Neural cell (in vitro differentiated cells): Measurements from ENCODE around the gene NOP10. TPM values are rescaled to one million over a fixed set of nuclear protein-coding genes. Genes with fewer than 3 reads are reported as not detected.

Experiments used
- H2AFZ ChIP-seq: fragments of 200-600, 300-800 bp; sonication (generic), shearing (Covaris generic); 2 replicates; pipeline ENCODE4 v1.6.0; 2014; ENCODE audit warnings: low read depth, mild to moderate bottlenecking, antibody characterized with exemption, low read length, moderate library complexity
- H3F3A ChIP-seq: fragments of 200-600 bp; shearing (Covaris generic); 2 replicates; pipeline ENCODE4 v1.6.1; 2016; ENCODE audit warnings: mild to moderate bottlenecking, moderate library complexity, mixed read lengths, antibody characterized with exemption, low read length; ENCODE audit not compliant: insufficient read depth, poor library complexity, severe bottlenecking
- H3K27ac ChIP-seq: fragments of 200-600, 300-800 bp; sonication (generic), shearing (Covaris generic); 2 replicates; pipeline ENCODE4 v1.5.1; 2014; ENCODE audit warnings: mild to moderate bottlenecking, low read length, moderate library complexity
- H3K27me3 ChIP-seq: fragments of 300-800, 200-600 bp; sonication (generic), shearing (Covaris generic); 2 replicates; pipeline ENCODE4 v1.6.0; 2014; ENCODE audit warnings: mild to moderate bottlenecking, low read depth, low read length, moderate library complexity; ENCODE audit not compliant: insufficient read depth
- H3K36me3 ChIP-seq: fragments of 300-800, 200-600 bp; sonication (generic), shearing (Covaris generic); 2 replicates; pipeline ENCODE4 v1.5.1; 2014; ENCODE audit warnings: mild to moderate bottlenecking, antibody characterized with exemption, low read length, moderate library complexity; ENCODE audit not compliant: insufficient read depth
- H3K4me2 ChIP-seq: fragments of 300-800, 200-600 bp; sonication (generic), shearing (Covaris generic); 2 replicates; pipeline ENCODE4 v1.6.0; 2014; ENCODE audit warnings: mild to moderate bottlenecking, low read length
- H3K4me3 ChIP-seq: fragments of 300-800, 200-600 bp; sonication (generic), shearing (Covaris generic); 2 replicates; pipeline ENCODE4 v1.5.1; 2014; ENCODE audit warnings: mild to moderate bottlenecking, low read length, moderate library complexity
- H3K79me2 ChIP-seq: fragments of 200-600 bp; shearing (Covaris generic); replicated peaks from 2 replicates; pipeline ENCODE4 v1.6.0; 2014; ENCODE audit warnings: mild to moderate bottlenecking, low read length, moderate library complexity; ENCODE audit not compliant: insufficient read depth
- H3K9ac ChIP-seq: fragments of 300-800, 200-600 bp; sonication (generic), shearing (Covaris generic); 2 replicates; pipeline ENCODE4 v1.6.1; 2016; ENCODE audit warnings: mild to moderate bottlenecking, low read length, mixed read lengths
- H3K9me2 ChIP-seq: fragments of 200-600 bp; shearing (Covaris generic); 2 replicates; pipeline ENCODE4 v1.6.1; 2016; ENCODE audit warnings: mild to moderate bottlenecking, low read length, mixed read lengths; ENCODE audit not compliant: insufficient read depth
- H3K9me3 ChIP-seq: fragments of 200-600, 300-800 bp; sonication (generic), shearing (Covaris generic); 2 replicates; pipeline ENCODE4 v1.6.1; 2016; ENCODE audit warnings: mild to moderate bottlenecking, mixed run types, low read length, moderate library complexity, mixed read lengths
- H4K20me1 ChIP-seq: fragments of 200-600 bp; shearing (Covaris generic); 2 replicates; pipeline ENCODE4 v1.6.1; 2016; ENCODE audit warnings: mild to moderate bottlenecking, mixed run types; ENCODE audit not compliant: insufficient read depth
- EP300 ChIP-seq: fragments of 450-650 bp; conservative IDR thresholded peaks from 2 replicates; pipeline ENCODE4 v1.6.1; 2014; ENCODE audit warnings: antibody characterized with exemption, mild to moderate bottlenecking, moderate library complexity; ENCODE audit not compliant: poor library complexity, severe bottlenecking
- EZH2 ChIP-seq: fragments of 200-600, 300-800 bp; shearing (Covaris generic), sonication (generic); IDR thresholded peaks from 2 replicates; pipeline ENCODE4 v1.6.1; 2014; ENCODE audit warnings: antibody characterized with exemption, low read length, borderline replicate concordance, mild to moderate bottlenecking; ENCODE audit not compliant: insufficient read depth, poor library complexity, severe bottlenecking
- MXI1 ChIP-seq: fragments of 450-650 bp; conservative IDR thresholded peaks from 2 replicates; pipeline ENCODE4 v1.6.1; 2014; ENCODE audit warnings: antibody characterized with exemption, mild to moderate bottlenecking; ENCODE audit not compliant: poor library complexity, severe bottlenecking
- POLR2AphosphoS5 ChIP-seq: IDR thresholded peaks from 2 replicates; pipeline ENCODE4 v1.6.1; 2012
- RAD21 ChIP-seq: fragments of 450-650 bp; conservative IDR thresholded peaks from 2 replicates; pipeline ENCODE4 v1.6.1; 2014; ENCODE audit warnings: antibody characterized with exemption, mild to moderate bottlenecking, moderate library complexity
- REST ChIP-seq: IDR thresholded peaks from 2 replicates; pipeline ENCODE4 v1.6.1; 2012; ENCODE audit warnings: borderline replicate concordance
- SMC3 ChIP-seq: fragments of 450-650 bp; conservative IDR thresholded peaks from 2 replicates; pipeline ENCODE4 v1.6.1; 2014; ENCODE audit warnings: antibody characterized with exemption, mild to moderate bottlenecking, moderate library complexity; ENCODE audit not compliant: poor library complexity
- TAF1 ChIP-seq: IDR thresholded peaks from 2 replicates; pipeline ENCODE4 v1.6.1; 2012; ENCODE audit warnings: low read depth
- polyA plus RNA-seq: library from polyadenylated mRNA; depleted of rRNA; stranded (reverse); fragments of >200 nt; gene quantifications from 2 replicates; pipeline ENCODE4 v1.2.3, GENCODE V29; 2014
- TF ChIP-seq, protein P1 (sequence below): fragments of 450-650 bp; IDR thresholded peaks from 2 replicates; pipeline ENCODE4 v1.5.1; 2014; ENCODE audit warnings: antibody characterized with exemption, mild to moderate bottlenecking, moderate library complexity; ENCODE audit not compliant: poor library complexity, severe bottlenecking

Gene NOP10
- polyA plus RNA-seq, 1 donor from 2014 or later = 263 TPM

DNA sequence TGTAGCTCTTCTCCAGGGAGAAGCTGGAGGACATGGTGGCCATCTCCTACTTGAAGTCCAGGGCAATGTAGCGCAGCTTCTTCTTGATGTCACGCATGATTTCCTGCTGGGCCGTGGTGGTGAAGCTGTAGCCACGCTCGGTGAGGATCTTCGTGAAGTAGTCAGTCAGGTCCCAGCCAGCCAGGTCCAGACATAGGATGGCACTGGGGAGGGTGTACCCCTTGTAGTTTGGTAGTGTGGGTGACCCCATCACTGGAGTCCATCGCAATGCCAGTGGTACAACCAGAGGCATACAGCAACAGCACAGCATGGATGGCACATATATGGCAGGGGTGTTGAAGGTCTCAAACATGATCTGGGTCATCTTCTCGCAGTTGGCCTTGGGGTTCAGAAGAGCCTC, 31.0 kb upstream of the NOP10 start:
- no peak overlapping the region for H3K4me3 ChIP-seq
- no peak overlapping the region for H3K4me2 ChIP-seq
- no peak for TF ChIP-seq SMC3
- TF ChIP-seq, protein P1, sequence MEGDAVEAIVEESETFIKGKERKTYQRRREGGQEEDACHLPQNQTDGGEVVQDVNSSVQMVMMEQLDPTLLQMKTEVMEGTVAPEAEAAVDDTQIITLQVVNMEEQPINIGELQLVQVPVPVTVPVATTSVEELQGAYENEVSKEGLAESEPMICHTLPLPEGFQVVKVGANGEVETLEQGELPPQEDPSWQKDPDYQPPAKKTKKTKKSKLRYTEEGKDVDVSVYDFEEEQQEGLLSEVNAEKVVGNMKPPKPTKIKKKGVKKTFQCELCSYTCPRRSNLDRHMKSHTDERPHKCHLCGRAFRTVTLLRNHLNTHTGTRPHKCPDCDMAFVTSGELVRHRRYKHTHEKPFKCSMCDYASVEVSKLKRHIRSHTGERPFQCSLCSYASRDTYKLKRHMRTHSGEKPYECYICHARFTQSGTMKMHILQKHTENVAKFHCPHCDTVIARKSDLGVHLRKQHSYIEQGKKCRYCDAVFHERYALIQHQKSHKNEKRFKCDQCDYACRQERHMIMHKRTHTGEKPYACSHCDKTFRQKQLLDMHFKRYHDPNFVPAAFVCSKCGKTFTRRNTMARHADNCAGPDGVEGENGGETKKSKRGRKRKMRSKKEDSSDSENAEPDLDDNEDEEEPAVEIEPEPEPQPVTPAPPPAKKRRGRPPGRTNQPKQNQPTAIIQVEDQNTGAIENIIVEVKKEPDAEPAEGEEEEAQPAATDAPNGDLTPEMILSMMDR = no peak
- TF ChIP-seq TAF1 = no peak
- no peak for TF ChIP-seq MXI1
- TF ChIP-seq POLR2AphosphoS5 = no peak
- no peak for TF ChIP-seq REST
- no peak for TF ChIP-seq EZH2
- TF ChIP-seq EP300 = no peak
- TF ChIP-seq RAD21 = no peak
- no peaks in the 10 kb centered on the region for H3K36me3 ChIP-seq
- no peaks in the 10 kb centered on the region for H3K27me3 ChIP-seq
- no peak overlapping the region for H3K9ac ChIP-seq
- H3K9me2 ChIP-seq = no peaks in the 10 kb centered on the region
- H3K79me2 ChIP-seq = no peaks in the 10 kb centered on the region
- H4K20me1 ChIP-seq = no peaks in the 10 kb centered on the region
- H2AFZ ChIP-seq = no peak overlapping the region
- no peaks in the 10 kb centered on the region for H3F3A ChIP-seq
- H3K27ac ChIP-seq = no peak overlapping the region
- H3K9me3 ChIP-seq = no peaks in the 10 kb centered on the region

DNA sequence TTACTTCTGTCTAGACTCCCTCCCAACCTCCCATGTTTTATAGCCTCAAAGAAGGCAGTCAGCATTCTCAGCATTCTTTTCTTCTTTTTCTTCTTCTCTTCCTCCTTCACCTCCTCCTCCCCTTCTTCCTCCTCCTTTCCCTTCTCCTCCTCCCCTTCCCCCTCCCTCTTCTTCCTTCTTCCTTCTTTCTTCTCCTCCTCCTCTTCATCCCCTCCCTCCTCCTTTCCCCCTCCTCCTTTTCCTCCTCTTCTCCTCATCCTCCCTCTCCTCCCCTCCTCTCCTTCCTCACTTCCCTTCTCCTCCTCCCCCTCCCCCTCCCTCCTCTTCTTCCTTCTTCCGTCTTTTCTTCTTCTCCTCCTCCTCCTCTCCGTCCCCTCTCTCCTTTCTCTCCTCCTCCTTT, 27.7 kb upstream of the NOP10 start:
- Histone ChIP-seq H3K9me3 (no peaks in the 10 kb centered on the region), H3K36me3 (no peaks in the 10 kb centered on the region)

More for the DNA sequence above, 27.7 kb upstream of the NOP10 start:
- no peak overlapping the region for H3K27ac ChIP-seq
- H3K27me3 ChIP-seq = no peaks in the 10 kb centered on the region
- no peaks in the 10 kb centered on the region for H3K9me2 ChIP-seq
- H3K9ac ChIP-seq = no peak overlapping the region
- no peak for TF ChIP-seq EZH2
- TF ChIP-seq SMC3 = no peak
- no peak for TF ChIP-seq REST
- H3K4me2 ChIP-seq = no peak overlapping the region
- H2AFZ ChIP-seq = no peak overlapping the region
- no peaks in the 10 kb centered on the region for H4K20me1 ChIP-seq
- H3F3A ChIP-seq = peaks cover 7% of the 10 kb centered on the region
- no peak overlapping the region for H3K4me3 ChIP-seq
- peaks cover under 1% of the 10 kb centered on the region for H3K79me2 ChIP-seq
